H1 (cell line): Measurements from ENCODE around the gene HSPA12A. TPM values are rescaled to one million over a fixed set of nuclear protein-coding genes. Genes with fewer than 3 reads are reported as not detected.

Experiments used
- CTCF ChIP-seq, 3 experiments: IDR thresholded peaks; 1 replicate in 2 of 3; 2 replicates in 1 of 3; pipeline versions ENCODE4 v1.5.1 to v1.6.1; 2011; ENCODE audit warnings: low read length in 3 of 3, mild to moderate bottlenecking in 3 of 3, inconsistent platforms in 2 of 3, low read depth in 1 of 3, moderate library complexity in 1 of 3; ENCODE audit not compliant: insufficient read depth in 1 of 3; ENCODE audit errors: control extremely low read depth in 1 of 3
- FOSL1 ChIP-seq: IDR thresholded peaks from 2 replicates; pipeline ENCODE4 v1.6.1; 2011; ENCODE audit warnings: mild to moderate bottlenecking, low read depth, low read length, moderate library complexity; ENCODE audit not compliant: insufficient read depth
- KDM1A ChIP-seq: fragments of 200-600, 300-600 bp; sonication (generic); IDR thresholded peaks from 2 replicates; pipeline ENCODE4 v1.7.1; 2016; ENCODE audit warnings: mild to moderate bottlenecking, low read length, borderline replicate concordance
- POLR2AphosphoS5 ChIP-seq: IDR thresholded peaks from 2 replicates; pipeline ENCODE4 v1.6.1; 2011; ENCODE audit warnings: low read depth, low read length
- SUZ12 ChIP-seq: fragments of 200-600 bp; sonication (generic); IDR thresholded peaks from 2 replicates; pipeline ENCODE4 v1.6.1; 2012; ENCODE audit warnings: mild to moderate bottlenecking, inconsistent platforms, low read length, moderate library complexity, mixed read lengths
- polyA plus RNA-seq, 7 experiments: library from polyadenylated mRNA; depleted of rRNA in 3 of 7; stranded (reverse) in 5 of 7; unstranded in 2 of 7; fragments of >200 nt in 5 of 7; fragments of 200-250 nt in 2 of 7; gene quantifications; 1 replicate in 5 of 7; 2 replicates in 1 of 7; 4 replicates in 1 of 7; pipeline versions ENCODE4 v1.2.1 to v1.2.3, GENCODE V29; 2011 to 2013; ENCODE audit warnings: missing spikeins in 2 of 7, mixed read lengths in 2 of 7
- total RNA-seq: library from RNA; stranded (reverse); fragmentation: NEBNext Ultra II Directional; extraction: Animal tissue kit (Norgen Biotek cat#: 25700); gene quantifications from 2 replicates; pipeline ENCODE4 v1.2.1, GENCODE V29; 2021

The HSPA12A gene
- total and polyA plus RNA-seq, 2 of the 8 experiments (the other 6 are each of a cell fraction or from before 2014, with no cell fraction given) = 3.1 to 6.9 TPM

- TF ChIP-seq CTCF (IDR thresholded peaks at IDR 0.05; ENCODE audit: control extremely low read depth in 1 of 3, insufficient read depth in 1 of 3, low read depth in 1 of 3, low read length in 3 of 3) (no peak), POLR2AphosphoS5 (no peak), KDM1A (no peak), FOSL1 (no peak), SUZ12 (no peak)
- TF ChIP-seq, all 59 proteins: peak for 0
Measured at GRCh38 chr10:116683821-116684220, 58.5 kb downstream of the HSPA12A start (continued).
